Endothelial cell of umbilical vein (primary cell): ENCODE data around the gene SRGAP3. TPM values are rescaled to one million over a fixed set of nuclear protein-coding genes. Genes with fewer than 3 reads are reported as not detected.

Source experiments
- BruUV-seq: library from RNA; stranded (reverse); fragments of 400-500 nt; replicated peaks from 2 replicates; lab custom pipeline; 2021; lab: Mats Ljungman, UMichigan
- CTCF ChIA-PET: fragments of 300-600, 350-600 bp; sonication (Branson Sonifier 250); formaldehyde crosslinking; loops from one replicate; lab custom pipeline; 2021; ENCODE audit warnings: antibody characterized with exemption, inconsistent platforms; lab: Charles Lee
- POLR2A ChIA-PET: fragments of 300-600, 350-600 bp; sonication (Branson Sonifier 250); formaldehyde crosslinking; loops from one replicate; lab custom pipeline; 2021; ENCODE audit warnings: antibody characterized with exemption, inconsistent platforms; lab: Charles Lee
- DNase-seq: peaks from one replicate; pipeline ENCODE4 v3.0.0-alpha.2; 2011; ENCODE audit warnings: low read depth, low spot score
- FAIRE-seq: peaks from 2 replicates; lab custom pipeline; 2011; peaks lifted over from hg19 to GRCh38; lab: Jason Lieb, UNC
- H2AFZ ChIP-seq: 2 replicates; pipeline ENCODE4 v1.6.0; 2012; ENCODE audit warnings: low read depth, low read length, control low read depth, inconsistent platforms
- H3K27ac ChIP-seq: 2 replicates; pipeline ENCODE4 v1.5.1; 2011; ENCODE audit warnings: low read depth, mild to moderate bottlenecking, control low read depth, low read length, moderate library complexity; ENCODE audit not compliant: insufficient read depth
- H3K27me3 ChIP-seq, 2 experiments: 2 replicates each; pipeline versions ENCODE4 v1.6.0 to v1.6.1; 2011; ENCODE audit warnings: low read length in 2 of 2, mixed read lengths in 1 of 2; ENCODE audit not compliant: control insufficient read depth in 2 of 2, insufficient read depth in 2 of 2
- H3K36me3 ChIP-seq, 2 experiments: 2 replicates in 1 of 2; 3 replicates in 1 of 2; pipeline ENCODE4 v1.5.1; 2011; ENCODE audit warnings: low read length in 2 of 2, mild to moderate bottlenecking in 1 of 2, moderate library complexity in 1 of 2; ENCODE audit not compliant: control insufficient read depth in 2 of 2, insufficient read depth in 2 of 2; ENCODE audit errors: extremely low read depth in 1 of 2
- H3K4me1 ChIP-seq: 3 replicates; pipeline ENCODE4 v1.5.1; 2011; ENCODE audit warnings: mild to moderate bottlenecking, low read length; ENCODE audit not compliant: control insufficient read depth, insufficient read depth; ENCODE audit errors: extremely low read depth
- H3K4me2 ChIP-seq: 2 replicates; pipeline ENCODE4 v1.6.1; 2011; ENCODE audit warnings: low read length, control low read depth, mixed read lengths; ENCODE audit not compliant: insufficient read depth
- H3K4me3 ChIP-seq, 3 experiments: fragments of 200-600 bp in 1 of 3; sonication (generic), shearing (Covaris generic) in 1 of 3; replicated peaks in 1 of 3; 2 replicates each; pipeline ENCODE4 v1.5.1; 2011 to 2016; ENCODE audit warnings: control low read depth in 3 of 3, low read length in 3 of 3, mild to moderate bottlenecking in 2 of 3, inconsistent platforms in 1 of 3, low read depth in 1 of 3, moderate library complexity in 1 of 3; ENCODE audit not compliant: insufficient read depth in 1 of 3
- H3K79me2 ChIP-seq: 2 replicates; pipeline ENCODE4 v1.6.0; 2012; ENCODE audit warnings: low read length, inconsistent platforms; ENCODE audit not compliant: control insufficient read depth, insufficient read depth
- H3K9ac ChIP-seq: replicated peaks from 2 replicates; pipeline ENCODE3; 2011; ENCODE audit warnings: low read length, control low read depth; ENCODE audit not compliant: insufficient read depth; ENCODE audit errors: extremely low read depth
- H3K9me1 ChIP-seq: replicated peaks from 3 replicates; pipeline ENCODE4 v1.6.0; 2011; ENCODE audit warnings: mild to moderate bottlenecking, low read length; ENCODE audit not compliant: control insufficient read depth, insufficient read depth; ENCODE audit errors: extremely low read depth
- H3K9me3 ChIP-seq: replicated peaks from 2 replicates; pipeline ENCODE4 v1.5.1; 2012; ENCODE audit warnings: low read length, inconsistent platforms; ENCODE audit not compliant: control insufficient read depth, insufficient read depth
- H4K20me1 ChIP-seq: replicated peaks from 2 replicates; pipeline ENCODE3; 2011; ENCODE audit warnings: mild to moderate bottlenecking, low read length; ENCODE audit not compliant: control insufficient read depth, insufficient read depth; ENCODE audit errors: extremely low read depth
- EZH2 ChIP-seq: IDR thresholded peaks from 2 replicates; pipeline ENCODE4 v1.6.1; 2012; ENCODE audit warnings: borderline replicate concordance, low read depth, mild to moderate bottlenecking, moderate library complexity, low read length, inconsistent platforms; ENCODE audit not compliant: severe bottlenecking
- FOS ChIP-seq: IDR thresholded peaks from 2 replicates; pipeline ENCODE4 v1.6.1; 2011; ENCODE audit warnings: mild to moderate bottlenecking, low read length, moderate library complexity, borderline replicate concordance; ENCODE audit not compliant: insufficient read depth
- GATA2 ChIP-seq: IDR thresholded peaks from 2 replicates; pipeline ENCODE4 v1.7.0; 2011; ENCODE audit warnings: low read depth, mild to moderate bottlenecking, moderate library complexity, mixed read lengths, low read length; ENCODE audit not compliant: insufficient read length, insufficient read depth
- JUN ChIP-seq: IDR thresholded peaks from 2 replicates; pipeline ENCODE4 v1.6.1; 2011; ENCODE audit warnings: borderline replicate concordance, low read depth; ENCODE audit not compliant: insufficient read length, insufficient read depth
- MYC ChIP-seq: IDR thresholded peaks from one replicate; pipeline ENCODE4 v1.6.1; 2011; ENCODE audit warnings: mild to moderate bottlenecking, low read depth, low read length
- POLR2A ChIP-seq: IDR thresholded peaks from 2 replicates; pipeline ENCODE4 v1.6.1; 2012; ENCODE audit warnings: low read depth, mild to moderate bottlenecking, control low read depth, low read length
- POLR2AphosphoS5 ChIP-seq: IDR thresholded peaks from 2 replicates; pipeline ENCODE4 v1.6.1; 2012; ENCODE audit warnings: low read depth, mild to moderate bottlenecking, control low read depth, low read length, moderate library complexity; ENCODE audit not compliant: insufficient read depth
- dilution Hi-C: fragments of 300-500 bp; cut with MboI; formaldehyde crosslinking; loops from one replicate; pipeline ENCODE4 v1.15.0; 2019; ENCODE audit warnings: low sequenced_read_pairs; ENCODE audit not compliant: extremely low pct_ligation_motif_present
- intact Hi-C: fragments of 100-400 bp; cut with micrococcal nuclease; formaldehyde crosslinking; loops from one replicate; pipeline ENCODE4 v1.10.0; 2022
- polyA plus RNA-seq, 4 experiments: library from polyadenylated mRNA; depleted of rRNA in 3 of 4; stranded (reverse) in 3 of 4; unstranded in 1 of 4; fragments of >200 nt; gene quantifications; 2 replicates each; pipeline versions ENCODE4 v1.2.1 to v1.2.3, GENCODE V29; 2011 to 2012; ENCODE audit warnings: missing spikeins in 1 of 4
- total RNA-seq: library from RNA; stranded (reverse); gene quantifications from 2 replicates; pipeline ENCODE4 v1.2.3, GENCODE V29; 2021
- TF ChIP-seq, protein P1 (sequence below), 2 donors: IDR thresholded peaks; 1 replicate in 1 of 2; 2 replicates in 1 of 2; pipeline ENCODE4 v1.5.1; 2011; ENCODE audit warnings: low read length in 2 of 2, mild to moderate bottlenecking in 2 of 2, moderate library complexity in 2 of 2, control low read depth in 1 of 2, inconsistent platforms in 1 of 2, low read depth in 1 of 2; ENCODE audit not compliant: insufficient read depth in 1 of 2; ENCODE audit errors: extremely low read depth in 1 of 2
- TF ChIP-seq, protein P2 (sequence below): IDR thresholded peaks from 2 replicates; pipeline ENCODE4 v1.6.1; 2011; ENCODE audit not compliant: insufficient read depth, insufficient read length

Gene SRGAP3
- total and polyA plus RNA-seq, 2 donors (not counting 3 experiments of a cell fraction or from before 2014, with no cell fraction given), result 0.06 TPM; not detected in 1

DNA sequence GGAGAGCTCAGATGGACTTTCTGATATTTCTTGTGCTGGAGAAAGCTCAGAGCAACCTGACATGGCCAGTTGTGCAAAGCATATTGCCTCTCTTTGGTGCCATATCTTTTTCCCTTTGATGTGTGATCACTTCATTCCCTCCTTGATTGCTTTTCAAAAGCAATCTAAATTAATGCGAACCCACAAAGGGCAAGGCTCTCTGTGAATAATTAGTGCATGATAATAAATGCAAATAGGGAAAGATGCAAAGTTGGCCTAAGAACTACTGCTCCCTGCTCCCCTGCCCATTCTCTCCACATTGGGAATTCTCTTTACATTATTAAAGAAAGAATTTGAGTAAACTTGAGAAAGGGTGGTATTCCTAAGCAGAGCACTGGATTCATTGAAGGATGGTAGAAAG is 60.9 kb downstream of the SRGAP3 start:
- POLR2A ChIA-PET, result no interaction called here
- H3K79me2 ChIP-seq, result no peaks in the 10 kb centered on the region

More for the DNA sequence above, 60.9 kb downstream of the SRGAP3 start:
- no peaks in the 10 kb centered on the region for H3K9me3 ChIP-seq
- CTCF ChIA-PET, result no interaction called here
- H3K36me3 ChIP-seq, result no peaks in the 10 kb centered on the region
- DNase-seq, result no peak
- H3K4me2 ChIP-seq, result no peak overlapping the region
- no peak overlapping the region for H3K27ac ChIP-seq
- H3K9me1 ChIP-seq, result no peaks in the 10 kb centered on the region
- no peak for FAIRE-seq
- no TSS peak for BruUV-seq
- no peaks in the 10 kb centered on the region for H3K4me1 ChIP-seq
- no peak overlapping the region for H3K9ac ChIP-seq
- peaks cover 0 to 2% of the 10 kb centered on the region in 2 experiments for H3K27me3 ChIP-seq
- intact Hi-C loops, result no loop called here
- H4K20me1 ChIP-seq, result no peaks in the 10 kb centered on the region
- H3K4me3 ChIP-seq, result no peak overlapping the region
- no peak overlapping the region for H2AFZ ChIP-seq
- TF ChIP-seq POLR2AphosphoS5 (no peak), MYC (no peak), POLR2A (no peak), GATA2 (no peak), JUN (no peak), EZH2 (no peak), FOS (no peak)
- TF ChIP-seq, protein P1, sequence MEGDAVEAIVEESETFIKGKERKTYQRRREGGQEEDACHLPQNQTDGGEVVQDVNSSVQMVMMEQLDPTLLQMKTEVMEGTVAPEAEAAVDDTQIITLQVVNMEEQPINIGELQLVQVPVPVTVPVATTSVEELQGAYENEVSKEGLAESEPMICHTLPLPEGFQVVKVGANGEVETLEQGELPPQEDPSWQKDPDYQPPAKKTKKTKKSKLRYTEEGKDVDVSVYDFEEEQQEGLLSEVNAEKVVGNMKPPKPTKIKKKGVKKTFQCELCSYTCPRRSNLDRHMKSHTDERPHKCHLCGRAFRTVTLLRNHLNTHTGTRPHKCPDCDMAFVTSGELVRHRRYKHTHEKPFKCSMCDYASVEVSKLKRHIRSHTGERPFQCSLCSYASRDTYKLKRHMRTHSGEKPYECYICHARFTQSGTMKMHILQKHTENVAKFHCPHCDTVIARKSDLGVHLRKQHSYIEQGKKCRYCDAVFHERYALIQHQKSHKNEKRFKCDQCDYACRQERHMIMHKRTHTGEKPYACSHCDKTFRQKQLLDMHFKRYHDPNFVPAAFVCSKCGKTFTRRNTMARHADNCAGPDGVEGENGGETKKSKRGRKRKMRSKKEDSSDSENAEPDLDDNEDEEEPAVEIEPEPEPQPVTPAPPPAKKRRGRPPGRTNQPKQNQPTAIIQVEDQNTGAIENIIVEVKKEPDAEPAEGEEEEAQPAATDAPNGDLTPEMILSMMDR (IDR thresholded peaks at IDR 0.05; ENCODE audit: extremely low read depth in 1 of 2, insufficient read depth in 1 of 2, low read depth in 1 of 2, low read length in 2 of 2), result no peak
- TF ChIP-seq, protein P2, sequence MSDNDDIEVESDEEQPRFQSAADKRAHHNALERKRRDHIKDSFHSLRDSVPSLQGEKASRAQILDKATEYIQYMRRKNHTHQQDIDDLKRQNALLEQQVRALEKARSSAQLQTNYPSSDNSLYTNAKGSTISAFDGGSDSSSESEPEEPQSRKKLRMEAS, result no peak
- dilution Hi-C loops, result no loop called here
